Glutamatergic neuron (in vitro differentiated cells): ENCODE results near the gene PXDN. TPM values are rescaled to one million over a fixed set of nuclear protein-coding genes. Genes with fewer than 3 reads are reported as not detected.
A peak's percentile ranks its signal among the peaks of the same experiment; 100 is the strongest.

Experiments
- DNase-seq: peaks from one replicate; pipeline ENCODE4 v3.0.0; 2022
- H3K27ac Mint-ChIP-seq: one replicate; pipeline ENCODE4 v1.8.0; 2020; ENCODE audit warnings: mild to moderate bottlenecking, mixed read lengths, inconsistent platforms; ENCODE audit not compliant: unreplicated experiment
- H3K27me3 Mint-ChIP-seq: one replicate; pipeline ENCODE4 v1.8.0; 2020; ENCODE audit warnings: mild to moderate bottlenecking, moderate library complexity, mixed read lengths, inconsistent platforms; ENCODE audit not compliant: unreplicated experiment
- H3K36me3 Mint-ChIP-seq: one replicate; pipeline ENCODE4 v1.8.0; 2020; ENCODE audit warnings: mild to moderate bottlenecking, mixed read lengths, inconsistent platforms; ENCODE audit not compliant: unreplicated experiment
- H3K4me1 Mint-ChIP-seq: one replicate; pipeline ENCODE4 v1.8.0; 2020; ENCODE audit warnings: mild to moderate bottlenecking, low read depth, mixed read lengths, inconsistent platforms; ENCODE audit not compliant: unreplicated experiment
- H3K4me3 Mint-ChIP-seq: one replicate; pipeline ENCODE4 v1.8.0; 2020; ENCODE audit warnings: mild to moderate bottlenecking, mixed read lengths, inconsistent platforms; ENCODE audit not compliant: unreplicated experiment
- H3K9me3 Mint-ChIP-seq: one replicate; pipeline ENCODE4 v1.8.0; 2020; ENCODE audit warnings: mild to moderate bottlenecking, moderate library complexity, mixed read lengths, inconsistent platforms; ENCODE audit not compliant: unreplicated experiment
- total RNA-seq: library from RNA; stranded (reverse); fragmentation: NEBNext Ultra II Directional; extraction: Animal tissue kit (Norgen Biotek cat#: 25700); gene quantifications from one replicate; pipeline ENCODE4 v1.2.1, GENCODE V29; 2021; ENCODE audit not compliant: unreplicated experiment
- TF ChIP-seq, protein P1 (sequence below): fragments of 200-600 bp; sonication (generic); IDR thresholded peaks from one replicate; pipeline ENCODE4 v1.5.0; 2021; ENCODE audit not compliant: partially characterized antibody, unreplicated experiment

The PXDN gene
- total RNA-seq, 1 donor from 2014 or later: 226 TPM

DNA sequence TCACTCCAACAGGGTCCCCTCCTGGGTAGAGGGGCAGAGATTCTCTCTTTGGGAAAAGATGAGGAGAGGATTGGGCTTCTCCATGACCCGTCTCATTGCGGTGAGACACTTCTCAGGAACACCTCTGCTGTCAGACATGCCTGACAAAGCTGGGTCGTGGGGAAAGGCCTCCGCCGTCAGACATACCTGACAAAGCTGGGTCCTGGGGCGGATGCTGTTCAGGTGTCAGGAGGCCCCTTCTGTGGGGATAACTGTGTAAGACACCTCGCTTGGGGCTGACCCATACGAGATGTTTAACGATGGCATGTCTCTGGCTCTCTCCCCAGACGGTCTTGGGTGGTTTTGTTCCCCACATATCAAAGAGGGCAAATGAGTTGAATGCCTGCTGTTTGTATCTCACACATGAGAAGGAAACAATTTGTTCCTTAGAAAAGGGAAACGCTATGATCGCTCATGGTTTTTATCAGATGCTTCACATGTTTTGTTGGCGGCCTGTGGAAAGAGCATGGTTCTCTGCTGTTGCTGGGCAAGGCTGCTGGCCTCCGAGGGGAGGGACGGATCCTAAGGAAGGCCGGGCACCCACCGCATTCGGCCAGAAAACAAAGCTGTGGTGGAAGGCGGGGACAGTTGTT, 40.8 kb upstream of the PXDN start:
- peaks cover 2% of the 10 kb centered on the region for H3K27me3 Mint-ChIP-seq
- no peaks in the 10 kb centered on the region for H3K36me3 Mint-ChIP-seq
- TF ChIP-seq, protein P1, sequence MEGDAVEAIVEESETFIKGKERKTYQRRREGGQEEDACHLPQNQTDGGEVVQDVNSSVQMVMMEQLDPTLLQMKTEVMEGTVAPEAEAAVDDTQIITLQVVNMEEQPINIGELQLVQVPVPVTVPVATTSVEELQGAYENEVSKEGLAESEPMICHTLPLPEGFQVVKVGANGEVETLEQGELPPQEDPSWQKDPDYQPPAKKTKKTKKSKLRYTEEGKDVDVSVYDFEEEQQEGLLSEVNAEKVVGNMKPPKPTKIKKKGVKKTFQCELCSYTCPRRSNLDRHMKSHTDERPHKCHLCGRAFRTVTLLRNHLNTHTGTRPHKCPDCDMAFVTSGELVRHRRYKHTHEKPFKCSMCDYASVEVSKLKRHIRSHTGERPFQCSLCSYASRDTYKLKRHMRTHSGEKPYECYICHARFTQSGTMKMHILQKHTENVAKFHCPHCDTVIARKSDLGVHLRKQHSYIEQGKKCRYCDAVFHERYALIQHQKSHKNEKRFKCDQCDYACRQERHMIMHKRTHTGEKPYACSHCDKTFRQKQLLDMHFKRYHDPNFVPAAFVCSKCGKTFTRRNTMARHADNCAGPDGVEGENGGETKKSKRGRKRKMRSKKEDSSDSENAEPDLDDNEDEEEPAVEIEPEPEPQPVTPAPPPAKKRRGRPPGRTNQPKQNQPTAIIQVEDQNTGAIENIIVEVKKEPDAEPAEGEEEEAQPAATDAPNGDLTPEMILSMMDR: no peak
- peaks cover 45% of the 10 kb centered on the region for H3K4me1 Mint-ChIP-seq
- H3K4me3 Mint-ChIP-seq: no peak overlapping the region
- no peak for DNase-seq
- H3K27ac Mint-ChIP-seq: peak overlapping the region; percentile 77
- peaks cover 12% of the 10 kb centered on the region for H3K9me3 Mint-ChIP-seq

DNA sequence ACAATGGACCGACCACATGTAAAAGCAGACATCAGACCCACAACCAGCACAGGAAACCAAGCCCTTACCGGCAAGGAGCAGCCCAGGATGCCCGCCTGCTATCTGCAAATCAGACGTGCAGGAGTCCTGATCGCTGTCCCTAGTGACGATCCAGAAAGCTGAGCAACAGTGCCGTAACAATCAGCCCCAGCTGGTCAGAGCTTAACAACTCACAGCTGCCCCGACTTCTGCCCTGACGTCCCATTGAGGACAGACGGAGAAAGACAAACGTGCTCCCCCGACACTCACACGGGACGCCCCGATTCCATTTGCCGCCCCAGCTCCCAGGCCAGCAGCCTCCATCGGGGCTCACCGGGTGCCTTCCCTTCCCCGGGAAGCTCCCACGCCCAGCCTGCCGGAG, 39.8 kb upstream of the PXDN start:
- Mint-ChIP-seq H3K9me3 (peaks cover 13% of the 10 kb centered on the region), H3K27me3 (peaks cover 2% of the 10 kb centered on the region), H3K27ac (peak overlapping the region; percentile 80), H3K4me1 (peaks cover 50% of the 10 kb centered on the region), H3K4me3 (peak overlapping the region; percentile 46), H3K36me3 (no peaks in the 10 kb centered on the region)
- TF ChIP-seq, protein P1: no peak
- peak; percentile 67 for DNase-seq

DNA sequence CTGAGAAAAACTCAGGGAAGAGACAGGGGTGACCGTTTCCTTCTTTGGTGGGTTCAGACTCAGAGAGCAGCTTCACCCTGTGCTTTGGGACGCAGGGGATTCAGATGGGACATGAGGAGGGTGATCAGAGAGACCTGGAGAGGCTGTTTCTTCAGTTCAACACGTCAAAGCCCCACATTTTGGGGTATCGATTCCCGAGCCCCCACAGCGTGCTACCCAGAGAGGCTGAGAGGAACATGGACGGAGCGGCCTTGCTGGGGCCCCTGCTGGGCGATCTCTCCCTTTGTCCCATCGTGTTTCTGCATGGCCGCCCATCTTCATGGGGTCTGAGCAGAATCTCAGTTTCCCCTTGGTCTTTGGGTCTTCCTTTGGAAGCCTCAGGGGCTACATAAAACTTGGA, 38.2 kb upstream of the PXDN start:
- TF ChIP-seq, protein P1: no peak
- peak overlapping the region; percentile 30 for H3K27ac Mint-ChIP-seq
- DNase-seq: no peak
- H3K4me3 Mint-ChIP-seq: peak overlapping the region; percentile 16
- H3K27me3 Mint-ChIP-seq: peaks cover 3% of the 10 kb centered on the region
- H3K4me1 Mint-ChIP-seq: peaks cover 47% of the 10 kb centered on the region
- H3K36me3 Mint-ChIP-seq: no peaks in the 10 kb centered on the region
- H3K9me3 Mint-ChIP-seq: peaks cover 12% of the 10 kb centered on the region

DNA sequence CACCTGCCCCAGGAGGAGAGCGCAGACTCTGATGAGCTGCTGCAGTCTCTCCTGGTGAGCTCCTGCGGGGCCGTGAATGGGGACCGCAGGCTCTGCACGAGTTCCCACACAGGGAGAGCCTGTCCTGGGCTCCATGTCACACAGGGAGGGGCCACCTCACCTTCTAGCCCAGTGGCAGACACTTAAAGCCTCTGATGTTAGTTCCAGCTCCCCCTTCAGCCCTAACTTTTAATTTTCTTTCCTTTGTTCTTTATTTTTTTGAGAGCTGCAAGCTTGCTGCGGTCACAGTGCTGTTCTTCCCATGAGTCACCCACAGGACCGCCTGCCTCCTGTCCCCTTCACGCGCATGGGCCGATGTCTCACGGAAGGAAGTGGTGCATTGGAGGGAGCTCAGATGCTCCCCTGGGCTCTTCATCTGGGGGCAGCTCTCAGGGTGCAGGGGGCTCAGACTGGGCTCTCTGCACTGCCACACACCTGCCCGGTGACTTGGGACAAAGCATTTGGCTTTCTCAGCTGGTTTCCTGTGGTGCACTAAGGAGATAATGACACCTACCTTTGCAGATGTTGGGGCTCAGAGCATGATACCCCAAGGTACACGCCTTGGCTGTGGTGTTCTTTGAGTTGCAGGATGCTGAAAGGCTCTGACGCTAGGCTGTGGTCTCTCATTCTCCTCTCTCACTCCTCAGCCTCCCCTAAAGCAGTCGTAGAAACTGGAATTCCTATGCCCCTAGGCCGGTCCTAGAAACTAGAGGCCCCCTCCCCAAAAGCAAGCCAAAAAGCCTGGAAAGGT, 37.2 kb upstream of the PXDN start:
- no peaks in the 10 kb centered on the region for H3K36me3 Mint-ChIP-seq
- no peak overlapping the region for H3K4me3 Mint-ChIP-seq

More for the DNA sequence above, 37.2 kb upstream of the PXDN start:
- no peak overlapping the region for H3K27ac Mint-ChIP-seq
- TF ChIP-seq, protein P1: no peak
- peaks cover 12% of the 10 kb centered on the region for H3K9me3 Mint-ChIP-seq
- peaks cover 47% of the 10 kb centered on the region for H3K4me1 Mint-ChIP-seq
- DNase-seq: no peak
- H3K27me3 Mint-ChIP-seq: peaks cover 3% of the 10 kb centered on the region
